ACC112 (cell line): ENCODE data around the gene KRTAP10-12.
"Not testable (repeated sequence)": the region's sequence is repeated elsewhere in the genome, so short reads cannot be mapped to it uniquely, and the experiment has no call there.

Experiments used
- H2AFZ ChIP-seq: fragments of 200-600 bp; sonication (generic); one replicate; pipeline ENCODE4 v1.6.0; 2017; ENCODE audit warnings: antibody characterized with exemption, low read length; ENCODE audit not compliant: unreplicated experiment
- H3K27ac ChIP-seq: fragments of 200-600 bp; sonication (generic); 2 replicates; pipeline ENCODE4 v1.5.1; 2014; ENCODE audit warnings: low read depth, mild to moderate bottlenecking, antibody characterized with exemption, low read length, moderate library complexity
- H3K27me3 ChIP-seq: fragments of 200-600 bp; sonication (generic); 2 replicates; pipeline ENCODE4 v1.6.1; 2014; ENCODE audit warnings: mild to moderate bottlenecking, antibody characterized with exemption, low read length, moderate library complexity, mixed read lengths; ENCODE audit not compliant: insufficient read depth
- H3K36me3 ChIP-seq: fragments of 200-600 bp; sonication (generic); 2 replicates; pipeline ENCODE4 v1.6.1; 2016; ENCODE audit warnings: mild to moderate bottlenecking, antibody characterized with exemption, low read length, moderate library complexity, mixed read lengths; ENCODE audit not compliant: insufficient read depth
- H3K4me1 ChIP-seq: fragments of 200-600 bp; sonication (generic); one replicate; pipeline ENCODE4 v1.6.1; 2016; ENCODE audit warnings: low read length, mixed read lengths; ENCODE audit not compliant: insufficient read depth, unreplicated experiment, control insufficient read depth
- H3K4me3 ChIP-seq: fragments of 200-600 bp; sonication (generic); 2 replicates; pipeline ENCODE4 v1.5.1; 2014; ENCODE audit warnings: mild to moderate bottlenecking, low read depth, low read length
- H3K79me2 ChIP-seq: fragments of 200-600 bp; sonication (generic); one replicate; pipeline ENCODE4 v1.6.0; 2016; ENCODE audit warnings: low read length; ENCODE audit not compliant: control insufficient read depth, unreplicated experiment, insufficient read depth

The KRTAP10-12 gene

DNA sequence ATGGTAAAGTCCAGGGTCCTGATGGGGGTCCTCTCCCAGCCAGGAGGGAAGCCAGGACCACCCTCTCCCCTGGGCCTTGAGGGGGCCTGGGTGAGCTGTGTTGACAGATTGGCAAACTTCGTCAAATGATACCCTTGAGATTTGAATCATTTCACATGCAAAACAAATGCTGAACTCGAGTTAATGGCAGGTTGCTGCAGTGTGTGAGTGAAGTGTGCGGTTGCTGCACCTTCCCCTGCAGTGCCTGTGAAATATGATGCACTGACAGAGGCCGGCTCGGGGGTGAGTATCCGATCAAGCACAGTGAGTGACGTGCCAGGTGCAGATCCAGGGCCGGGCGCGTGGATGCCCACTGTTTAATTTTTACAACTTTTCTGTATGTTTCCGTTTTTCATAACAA is 9.3 kb upstream of the KRTAP10-12 start:
- no peaks in the 10 kb centered on the region for H3K36me3 ChIP-seq
- H3K4me1 ChIP-seq, result no peaks in the 10 kb centered on the region
- H2AFZ ChIP-seq, result no peak overlapping the region
- H3K4me3 ChIP-seq, result no peak overlapping the region
- H3K27ac ChIP-seq, result no peak overlapping the region
- peaks cover 75% of the 10 kb centered on the region for H3K27me3 ChIP-seq
- no peaks in the 10 kb centered on the region for H3K79me2 ChIP-seq

DNA sequence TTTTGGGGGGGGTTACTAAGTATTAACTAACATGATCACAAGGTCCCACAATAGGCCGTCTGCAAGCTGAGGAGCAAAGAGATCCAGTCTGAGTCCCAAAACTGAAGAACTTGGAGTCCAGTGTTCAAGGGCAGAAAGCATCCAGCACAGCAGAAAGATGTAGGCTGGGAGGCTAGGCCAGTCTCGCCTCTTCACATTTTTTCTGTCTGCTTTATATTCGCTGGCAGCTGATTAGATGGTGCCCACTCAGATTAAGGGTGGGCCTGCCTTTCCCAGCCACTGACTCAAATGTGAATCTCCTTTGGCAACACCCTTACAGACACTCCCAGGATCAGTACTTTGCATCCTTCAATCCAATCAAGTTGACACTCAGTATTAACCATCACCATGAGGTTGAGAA is 7.2 kb upstream of the KRTAP10-12 start:
- not testable (repeated sequence) for H3K27ac ChIP-seq, H3K79me2 ChIP-seq, H2AFZ ChIP-seq, H3K36me3 ChIP-seq, H3K4me3 ChIP-seq, H3K4me1 ChIP-seq
- peaks cover 59% of the 10 kb centered on the region for H3K27me3 ChIP-seq

DNA sequence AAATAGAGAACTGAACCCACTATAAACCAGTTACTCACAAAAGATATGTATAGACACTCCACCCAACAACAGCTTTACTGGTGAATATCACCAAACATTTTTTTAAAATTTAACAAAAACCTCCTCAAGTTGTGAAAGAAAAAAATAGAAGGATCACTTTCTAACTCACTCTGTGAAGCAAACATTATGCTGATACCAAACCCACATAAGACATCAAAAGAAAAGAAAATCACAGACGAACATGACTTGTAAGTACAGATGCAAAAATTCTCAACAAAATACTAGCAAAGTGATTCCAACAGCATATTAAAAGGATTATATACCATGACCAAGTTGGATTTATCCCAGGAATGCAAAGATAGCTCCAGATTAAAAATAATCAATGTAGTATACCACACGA is 5.3 kb upstream of the KRTAP10-12 start:
- no peaks in the 10 kb centered on the region for H3K79me2 ChIP-seq
- peaks cover 65% of the 10 kb centered on the region for H3K27me3 ChIP-seq

DNA sequence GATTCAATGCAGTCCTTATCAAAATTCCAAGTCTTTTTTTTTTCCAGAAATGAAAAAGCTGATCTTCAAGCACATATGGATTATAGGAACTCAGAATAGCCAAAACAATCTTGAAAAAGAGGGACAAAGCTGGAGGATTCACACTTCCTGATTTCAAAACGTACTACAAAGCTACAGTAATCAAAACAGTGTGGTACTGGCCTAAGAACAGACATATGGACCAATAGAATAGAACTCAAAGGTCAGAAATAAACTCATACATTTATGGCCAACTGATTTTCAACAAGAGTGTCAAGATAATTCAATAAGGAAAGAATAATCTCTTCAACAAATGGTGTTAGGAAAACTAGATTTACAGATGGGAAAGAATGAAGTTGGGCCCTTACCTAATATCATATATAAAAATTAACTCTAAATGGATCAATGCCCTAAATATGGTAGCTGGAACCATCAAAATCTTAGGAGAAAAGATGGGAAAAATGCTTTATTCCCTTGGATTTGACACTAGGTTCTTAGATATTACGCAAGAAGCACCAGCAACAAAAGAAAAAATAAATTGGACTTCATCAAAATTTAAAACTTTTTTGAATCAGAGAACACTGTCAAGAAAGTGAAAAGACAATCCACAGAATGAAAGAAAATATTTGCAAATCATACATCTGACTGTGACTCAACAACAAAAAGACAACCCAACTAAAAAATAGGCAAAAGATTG is 4.0 kb upstream of the KRTAP10-12 start:
- peaks cover 64% of the 10 kb centered on the region for H3K27me3 ChIP-seq
- no peaks in the 10 kb centered on the region for H3K79me2 ChIP-seq
- H3K27ac ChIP-seq, result no peak overlapping the region
- no peak overlapping the region for H2AFZ ChIP-seq
- H3K36me3 ChIP-seq, result no peaks in the 10 kb centered on the region
- H3K4me1 ChIP-seq, result no peaks in the 10 kb centered on the region
- no peak overlapping the region for H3K4me3 ChIP-seq

More for the DNA sequence above, 5.3 kb upstream of the KRTAP10-12 start:
- no peak overlapping the region for H3K4me3 ChIP-seq
- no peaks in the 10 kb centered on the region for H3K4me1 ChIP-seq
- H3K36me3 ChIP-seq, result no peaks in the 10 kb centered on the region
- no peak overlapping the region for H2AFZ ChIP-seq
- H3K27ac ChIP-seq, result no peak overlapping the region

DNA sequence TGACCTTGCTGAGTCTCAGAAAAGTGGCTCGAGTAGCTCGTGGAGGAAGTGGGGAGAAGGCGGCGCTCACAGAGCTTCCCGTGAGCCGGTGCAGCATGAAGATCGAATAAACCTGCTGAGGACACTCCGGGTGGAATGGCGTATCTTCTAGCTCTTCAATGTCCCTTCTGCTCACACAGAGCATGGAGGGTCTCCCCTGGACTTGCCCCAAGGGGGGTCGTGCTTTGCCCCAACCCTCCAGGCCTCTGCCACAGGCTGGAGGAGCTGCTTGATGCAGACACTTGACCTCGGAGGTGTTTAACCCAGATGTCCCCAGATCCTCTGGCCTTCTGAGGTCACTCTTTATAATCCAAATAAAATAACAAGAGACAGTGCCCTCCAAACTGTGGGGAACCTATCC is 2.2 kb upstream of the KRTAP10-12 start:
- no peaks in the 10 kb centered on the region for H3K4me1 ChIP-seq
- H3K79me2 ChIP-seq, result no peaks in the 10 kb centered on the region
- H3K36me3 ChIP-seq, result no peaks in the 10 kb centered on the region
- H3K27ac ChIP-seq, result no peak overlapping the region
- no peak overlapping the region for H3K4me3 ChIP-seq
- peaks cover 74% of the 10 kb centered on the region for H3K27me3 ChIP-seq
- no peak overlapping the region for H2AFZ ChIP-seq

DNA sequence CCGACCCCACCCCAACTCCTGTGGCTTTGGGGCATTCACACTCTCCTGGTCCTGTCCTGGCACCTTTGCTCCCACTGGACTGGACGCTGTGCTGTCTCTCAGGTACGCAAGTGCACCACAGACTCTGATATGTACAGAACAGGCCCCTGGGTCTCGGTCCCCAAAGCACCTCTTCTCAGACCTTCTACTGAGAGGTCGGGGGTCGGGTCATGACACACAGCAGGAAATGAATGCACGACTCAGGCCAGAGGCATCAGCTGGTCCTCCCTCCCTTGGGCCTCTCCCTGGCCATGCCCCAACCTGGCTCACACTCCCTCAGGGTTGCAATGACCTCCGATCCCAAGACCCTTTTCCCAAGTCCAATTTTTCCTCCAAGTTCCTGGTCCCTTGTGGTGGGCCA is 1.8 kb upstream of the KRTAP10-12 start:
- H2AFZ ChIP-seq, result no peak overlapping the region
- H3K36me3 ChIP-seq, result no peaks in the 10 kb centered on the region
- no peak overlapping the region for H3K27ac ChIP-seq
- H3K4me3 ChIP-seq, result no peak overlapping the region
- H3K79me2 ChIP-seq, result no peaks in the 10 kb centered on the region
- H3K4me1 ChIP-seq, result no peaks in the 10 kb centered on the region
- peaks cover 74% of the 10 kb centered on the region for H3K27me3 ChIP-seq

DNA sequence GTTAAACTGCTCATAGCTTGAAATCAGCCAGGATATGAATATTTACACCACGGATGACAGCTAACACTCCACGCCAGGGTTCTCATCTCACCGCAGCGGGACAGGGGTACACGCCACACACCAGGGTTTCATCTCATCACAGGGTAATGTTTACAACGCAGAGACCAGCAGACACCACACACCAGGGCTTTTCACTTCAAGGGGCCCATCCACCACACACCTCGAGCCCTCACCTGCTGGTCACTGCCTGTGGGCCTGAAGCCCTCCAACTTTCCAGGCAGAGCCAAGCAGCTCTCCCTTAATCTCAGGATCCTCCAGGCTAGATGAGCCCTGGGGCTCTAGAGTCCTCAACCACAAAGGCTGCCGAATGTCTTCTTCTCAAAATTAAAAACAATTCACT is 1.3 kb upstream of the KRTAP10-12 start:
- no peak overlapping the region for H3K27ac ChIP-seq
- no peak overlapping the region for H3K4me3 ChIP-seq
- H3K79me2 ChIP-seq, result no peaks in the 10 kb centered on the region
- no peaks in the 10 kb centered on the region for H3K36me3 ChIP-seq
- H3K27me3 ChIP-seq, result peaks cover 75% of the 10 kb centered on the region
- H2AFZ ChIP-seq, result no peak overlapping the region
- no peaks in the 10 kb centered on the region for H3K4me1 ChIP-seq

DNA sequence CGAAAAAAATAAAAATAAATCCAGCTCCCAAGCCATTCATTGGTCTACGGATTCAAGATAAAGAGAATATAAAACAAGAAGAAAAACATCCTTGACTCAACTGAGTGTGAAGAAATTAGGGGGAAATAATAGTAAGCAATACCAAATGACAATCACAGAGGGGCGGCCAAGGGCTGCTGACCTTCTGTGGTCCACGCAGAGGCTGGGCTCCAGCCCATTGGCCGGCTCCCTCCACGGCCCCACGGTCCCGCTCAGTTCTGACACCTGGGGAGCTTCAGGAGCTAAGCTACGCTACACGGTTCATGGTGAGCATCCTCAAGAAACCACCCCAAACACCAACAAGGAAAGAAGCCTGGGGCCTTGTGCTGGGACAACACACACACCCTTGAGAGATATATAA is 400 bp upstream of the KRTAP10-12 start:
- H3K79me2 ChIP-seq, result no peaks in the 10 kb centered on the region
- H3K36me3 ChIP-seq, result no peaks in the 10 kb centered on the region
- no peaks in the 10 kb centered on the region for H3K4me1 ChIP-seq
- H3K27me3 ChIP-seq, result peaks cover 75% of the 10 kb centered on the region
- H3K4me3 ChIP-seq, result no peak overlapping the region
- no peak overlapping the region for H2AFZ ChIP-seq
- no peak overlapping the region for H3K27ac ChIP-seq

DNA sequence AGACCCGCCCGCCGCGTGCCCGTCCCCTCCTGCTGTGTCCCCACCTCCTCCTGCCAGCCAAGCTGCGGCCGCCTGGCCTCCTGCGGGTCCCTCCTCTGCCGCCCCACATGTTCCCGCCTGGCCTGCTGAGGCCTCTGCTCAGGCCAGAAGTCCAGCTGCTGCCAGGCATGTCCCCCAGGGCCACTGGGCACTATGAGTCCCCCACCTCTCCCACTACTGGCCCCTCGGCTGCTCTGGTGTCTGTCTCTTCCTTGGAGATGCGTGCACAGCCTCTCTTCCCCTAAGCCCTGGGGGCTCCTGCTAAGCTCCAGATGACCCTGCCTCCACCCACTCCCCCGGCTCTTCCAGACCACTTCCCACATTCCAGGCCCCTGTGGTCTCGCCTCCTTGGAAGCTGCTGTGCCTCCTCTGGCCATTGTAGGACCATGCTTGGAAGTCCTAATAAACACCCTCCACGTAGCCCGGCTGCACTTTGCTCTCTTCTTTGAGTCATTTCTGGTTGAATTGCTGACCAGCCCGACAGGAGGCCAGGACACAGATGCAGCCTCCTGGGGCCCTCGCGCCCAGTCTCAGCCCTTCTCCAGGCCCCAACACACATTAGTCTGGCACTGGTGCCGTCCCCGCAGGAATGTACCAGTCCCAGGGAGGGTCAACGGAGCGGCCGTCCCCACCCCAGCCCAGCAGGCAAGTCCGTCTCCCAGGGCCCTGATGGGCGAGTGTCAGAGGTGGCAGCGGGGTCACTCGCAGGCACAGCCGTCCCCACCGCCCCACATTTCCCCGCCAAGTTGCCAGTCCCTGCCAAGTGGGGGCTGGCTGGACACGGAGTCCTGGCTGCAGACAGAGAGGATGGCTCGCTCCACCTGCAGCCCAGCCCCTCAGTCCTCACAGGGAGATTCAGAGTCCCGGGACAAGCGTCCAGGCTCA is 1.1 kb downstream of the KRTAP10-12 start:
- H3K4me3 ChIP-seq, result no peak overlapping the region
- no peaks in the 10 kb centered on the region for H3K79me2 ChIP-seq
- H3K4me1 ChIP-seq, result no peaks in the 10 kb centered on the region
- no peak overlapping the region for H2AFZ ChIP-seq
- no peaks in the 10 kb centered on the region for H3K36me3 ChIP-seq
- H3K27ac ChIP-seq, result no peak overlapping the region
- peaks cover 80% of the 10 kb centered on the region for H3K27me3 ChIP-seq

DNA sequence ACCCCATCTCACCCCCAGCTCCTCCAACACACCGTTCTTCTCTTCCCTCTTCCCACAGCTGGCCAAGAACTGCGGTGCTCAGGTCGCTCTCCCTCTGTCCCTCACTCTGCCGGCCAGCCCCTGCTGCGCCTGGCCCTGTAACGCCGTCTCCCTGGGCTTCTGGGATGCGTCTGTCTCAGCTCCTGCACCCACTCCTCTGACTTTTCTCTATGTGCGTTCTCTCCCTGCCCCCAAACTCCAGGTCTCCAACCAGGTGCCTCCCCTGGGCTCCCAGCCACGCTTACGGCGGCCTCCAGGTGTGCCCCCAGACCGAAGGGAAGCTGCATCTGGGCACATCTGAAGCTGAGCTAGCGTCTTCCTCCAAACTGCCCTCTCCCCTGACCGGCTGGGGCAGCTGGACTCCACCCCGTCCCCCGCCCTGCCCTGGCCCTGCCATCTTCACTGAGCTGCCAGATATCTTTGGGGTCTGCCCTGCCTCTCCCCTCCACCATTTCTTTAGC is 2.6 kb downstream of the KRTAP10-12 start:
- Histone ChIP-seq H3K79me2 (no peaks in the 10 kb centered on the region), H3K27ac (no peak overlapping the region), H3K4me1 (no peaks in the 10 kb centered on the region), H3K36me3 (no peaks in the 10 kb centered on the region), H3K27me3 (peaks cover 95% of the 10 kb centered on the region), H3K4me3 (no peak overlapping the region), H2AFZ (no peak overlapping the region)
